OCI-LY3 (cell line): ENCODE results near the gene KIF20B.

ENCODE experiments used
- CTCF ChIP-seq: fragments of 200-600, 300-600 bp; sonication (generic); IDR thresholded peaks from 2 replicates; pipeline ENCODE4 v1.5.1; 2014; ENCODE audit warnings: antibody characterized with exemption, low read length, low read depth
- EZH2phosphoT487 ChIP-seq: fragments of 200-600 bp; shearing (Covaris generic); IDR thresholded peaks from 2 replicates; pipeline ENCODE4 v1.6.1; 2018; ENCODE audit warnings: antibody characterized with exemption, mixed run types, low read depth

GRCh38 chr10:89662596-89662995 lies 38.8 kb upstream of the KIF20B start:
- TF ChIP-seq CTCF (no peak), EZH2phosphoT487 (no peak)
